Keratinocyte (primary cell): ENCODE data around the gene SPINT1. TPM values are rescaled to one million over a fixed set of nuclear protein-coding genes. Genes with fewer than 3 reads are reported as not detected.
A peak's percentile ranks its signal among the peaks of the same experiment; 100 is the strongest.

Experiments
- DNase-seq: peaks from one replicate; pipeline ENCODE4 v3.0.0-alpha.2; 2011; ENCODE audit warnings: low read depth, missing footprints, low spot score
- FAIRE-seq: peaks from 2 replicates; lab custom pipeline; 2011; peaks lifted over from hg19 to GRCh38; lab: Jason Lieb, UNC
- H2AFZ ChIP-seq: 2 replicates; pipeline ENCODE4 v1.6.0; 2012; ENCODE audit warnings: low read length, control low read depth, inconsistent platforms; ENCODE audit not compliant: control insufficient read depth
- H3K27ac ChIP-seq: 2 replicates; pipeline ENCODE4 v1.5.1; 2011; ENCODE audit warnings: low read length; ENCODE audit not compliant: control insufficient read depth, insufficient read depth
- H3K27me3 ChIP-seq: 3 replicates; pipeline ENCODE4 v1.6.0; 2011; ENCODE audit warnings: low read length; ENCODE audit not compliant: control insufficient read depth, insufficient read depth; ENCODE audit errors: extremely low read depth
- H3K36me3 ChIP-seq, 2 experiments: 2 replicates in 1 of 2; 3 replicates in 1 of 2; pipeline ENCODE4 v1.5.1; 2011; ENCODE audit warnings: low read length in 2 of 2, mild to moderate bottlenecking in 1 of 2; ENCODE audit not compliant: control insufficient read depth in 2 of 2, insufficient read depth in 2 of 2; ENCODE audit errors: extremely low read depth in 1 of 2
- H3K4me1 ChIP-seq: 3 replicates; pipeline ENCODE4 v1.5.1; 2011; ENCODE audit warnings: low read length; ENCODE audit not compliant: control insufficient read depth, insufficient read depth; ENCODE audit errors: extremely low read depth
- H3K4me2 ChIP-seq: 3 replicates; pipeline ENCODE4 v1.6.0; 2011; ENCODE audit warnings: low read depth, low read length; ENCODE audit not compliant: control insufficient read depth, insufficient read depth; ENCODE audit errors: extremely low read depth
- H3K4me3 ChIP-seq, 3 experiments: fragments of 200-600 bp in 1 of 3; sonication (generic) in 1 of 3; 2 replicates in 2 of 3; 3 replicates in 1 of 3; pipeline ENCODE4 v1.5.1; 2011 to 2016; ENCODE audit warnings: low read length in 3 of 3, mild to moderate bottlenecking in 3 of 3, control low read depth in 2 of 3, inconsistent platforms in 1 of 3, low read depth in 1 of 3, mixed read lengths in 1 of 3, mixed run types in 1 of 3, moderate library complexity in 1 of 3; ENCODE audit not compliant: control insufficient read depth in 2 of 3, insufficient read depth in 2 of 3; ENCODE audit errors: extremely low read depth in 1 of 3
- H3K79me2 ChIP-seq: 2 replicates; pipeline ENCODE4 v1.6.0; 2012; ENCODE audit warnings: low read length; ENCODE audit not compliant: control insufficient read depth, insufficient read depth
- H3K9ac ChIP-seq: 3 replicates; pipeline ENCODE4 v1.6.0; 2011; ENCODE audit warnings: low read length; ENCODE audit not compliant: control insufficient read depth, insufficient read depth; ENCODE audit errors: extremely low read depth
- H3K9me1 ChIP-seq: 3 replicates; pipeline ENCODE4 v1.6.0; 2011; ENCODE audit warnings: low read length; ENCODE audit not compliant: control insufficient read depth, insufficient read depth; ENCODE audit errors: extremely low read depth
- H3K9me3 ChIP-seq: 2 replicates; pipeline ENCODE4 v1.5.1; 2012; ENCODE audit warnings: low read depth, low read length; ENCODE audit not compliant: control insufficient read depth
- H4K20me1 ChIP-seq: 3 replicates; pipeline ENCODE4 v1.6.0; 2011; ENCODE audit warnings: low read length; ENCODE audit not compliant: control insufficient read depth, insufficient read depth; ENCODE audit errors: extremely low read depth
- CTCF ChIP-seq, 3 experiments: IDR thresholded peaks in 1 of 3; conservative IDR thresholded peaks in 1 of 3; optimal IDR thresholded peaks in 1 of 3; 2 replicates in 2 of 3; 3 replicates in 1 of 3; pipeline versions ENCODE3 to v1.5.1; 2011; ENCODE audit warnings: low read length in 3 of 3, mild to moderate bottlenecking in 3 of 3, moderate library complexity in 2 of 3, control low read depth in 1 of 3, inconsistent platforms in 1 of 3; ENCODE audit not compliant: insufficient read depth in 2 of 3; ENCODE audit errors: extremely low read depth in 1 of 3
- EZH2 ChIP-seq: IDR thresholded peaks from one replicate; pipeline ENCODE4 v1.6.1; 2012; ENCODE audit warnings: inconsistent platforms, mild to moderate bottlenecking, low read length, moderate library complexity
- dilution Hi-C: fragments of 300-500 bp; cut with MboI; formaldehyde crosslinking; loops from one replicate; pipeline ENCODE4 v1.7.0; 2020; ENCODE audit warnings: low sequenced_read_pairs; ENCODE audit not compliant: extremely low pct_ligation_motif_present
- polyA plus RNA-seq, 5 experiments: library from polyadenylated mRNA; depleted of rRNA in 3 of 5; stranded (reverse) in 3 of 5; stranded (forward) in 1 of 5; unstranded in 1 of 5; fragments of >200 nt; gene quantifications; 1 replicate in 1 of 5; 2 replicates in 3 of 5; 3 replicates in 1 of 5; pipeline versions ENCODE4 v1.2.1 to v1.2.3, GENCODE V29; 2011 to 2012; ENCODE audit warnings: missing spikeins in 2 of 5, low read depth in 1 of 5, low replicate concordance in 1 of 5
- small RNA-seq, 3 experiments: library from RNA; depleted of rRNA; stranded (forward); fragments of <200 nt; gene quantifications; one replicate each; pipeline ENCODE3, GENCODE V24; 2012; ENCODE audit warnings: low read depth in 3 of 3, low replicate concordance in 1 of 3; ENCODE audit not compliant: insufficient read length in 3 of 3

Gene SPINT1
- polyA plus RNA-seq, 1 donor (not counting 4 experiments of a cell fraction or from before 2014, with no cell fraction given) = 40.9 TPM

DNA sequence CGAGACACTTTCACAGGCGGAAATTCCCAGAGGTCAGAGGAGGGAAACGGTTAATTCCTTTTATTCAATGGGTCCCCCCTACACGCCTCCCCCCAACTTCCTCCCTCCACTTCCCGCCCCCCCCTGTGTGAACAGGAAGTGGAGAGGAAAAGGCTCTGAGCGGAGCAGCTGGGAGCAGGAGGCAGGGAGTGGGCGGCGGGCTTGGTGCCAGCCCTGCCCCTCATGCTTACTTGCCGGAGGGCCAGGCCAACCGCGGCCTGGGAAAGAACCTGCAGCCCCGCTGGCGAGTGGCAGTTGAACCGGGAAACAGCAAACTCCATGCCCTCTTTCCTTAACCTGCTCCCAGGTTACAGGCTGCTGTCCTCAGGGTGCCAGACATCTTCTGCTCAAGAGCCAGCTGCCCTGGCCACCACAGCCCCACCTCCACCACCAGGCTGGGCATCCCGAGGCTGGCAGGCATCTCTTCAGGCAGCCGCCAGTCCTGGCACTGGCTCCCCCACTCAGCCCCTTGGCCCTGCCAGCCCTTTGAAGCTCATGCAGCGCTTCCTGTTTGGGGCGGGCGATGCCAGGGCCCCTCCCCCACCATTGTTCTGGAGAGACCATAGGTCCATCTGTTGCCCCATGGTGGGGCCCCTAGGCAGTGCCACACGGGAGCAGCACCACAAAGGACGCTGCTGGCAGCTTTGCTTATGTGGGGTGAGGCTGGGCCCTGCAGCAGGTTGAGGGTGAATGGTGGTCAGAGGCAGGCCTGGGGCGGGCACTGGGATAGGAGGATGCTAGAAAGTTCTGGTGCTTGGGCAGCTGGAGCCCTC, 63.3 kb downstream of the SPINT1 start:
- H3K27me3 ChIP-seq = no peaks in the 10 kb centered on the region
- peak overlapping the region in 1 of 3 experiments; percentile 46 for H3K4me3 ChIP-seq
- peak overlapping the region; percentile 69 for H3K4me2 ChIP-seq
- dilution Hi-C loops = loop anchor here (25.0 kb wide), 1 partner anchor 105 kb away; no protein-coding TSS in a partner anchor
- DNase-seq = no peak
- H2AFZ ChIP-seq = no peak overlapping the region
- H3K4me1 ChIP-seq = peaks cover 28% of the 10 kb centered on the region
- peaks cover 10 to 14% of the 10 kb centered on the region in 2 experiments for H3K36me3 ChIP-seq
- H3K9me1 ChIP-seq = peaks cover 4% of the 10 kb centered on the region
- no peak for FAIRE-seq
- no peak overlapping the region for H3K27ac ChIP-seq
- H3K9ac ChIP-seq = peak overlapping the region; percentile 42
- peaks cover 2% of the 10 kb centered on the region for H3K79me2 ChIP-seq
- H4K20me1 ChIP-seq = no peaks in the 10 kb centered on the region
- no peak for TF ChIP-seq EZH2
- no peak for TF ChIP-seq CTCF (optimal IDR thresholded peaks at IDR 0.05 in 1 of 3, IDR thresholded peaks at IDR 0.05 in 1 of 3, conservative IDR thresholded peaks at IDR 0.05 in 1 of 3; ENCODE audit: extremely low read depth in 1 of 3, insufficient read depth in 2 of 3, low read length in 3 of 3)
- no peaks in the 10 kb centered on the region for H3K9me3 ChIP-seq

Small RNA genes within 50 kb of the gene (small RNA-seq; reads per million reads assigned to genes)
- 0 reads per million in 3 experiments for gene AC025166.1

Other genes with a start within 250 kb of the SPINT1 start
- 1.2 to 6.9 TPM (median 4.7 TPM) in 3 replicates for gene KNL1, start 249.8 kb upstream of the SPINT1 start, polyA plus RNA-seq
- 2.0 to 7.4 TPM (median 6.9 TPM) in 3 replicates for gene RAD51, start 148.9 kb upstream of the SPINT1 start, polyA plus RNA-seq
- gene RMDN3, start 88.8 kb upstream of the SPINT1 start, polyA plus RNA-seq = 22.2 to 23.0 TPM (median 22.2 TPM) in 3 replicates
- gene GCHFR, start 80.0 kb upstream of the SPINT1 start, polyA plus RNA-seq = 1.6 to 3.1 TPM (median 2.7 TPM) in 3 replicates
- gene C15orf62, start 74.1 kb upstream of the SPINT1 start, polyA plus RNA-seq = 0.09 to 0.15 TPM (median 0.14 TPM) in 3 replicates
- gene ZFYVE19, start 37.0 kb upstream of the SPINT1 start, polyA plus RNA-seq = 19.0 to 26.2 TPM (median 24.5 TPM) in 3 replicates
- gene DNAJC17, start 36.6 kb upstream of the SPINT1 start, polyA plus RNA-seq = 27.0 to 55.9 TPM (median 35.3 TPM) in 3 replicates
- gene PPP1R14D, start 15.3 kb upstream of the SPINT1 start, polyA plus RNA-seq = not detected in 3 replicates
- gene RHOV, start 30.2 kb downstream of the SPINT1 start, polyA plus RNA-seq = 1.2 to 12.1 TPM (median 7.1 TPM) in 3 replicates
- 11.6 to 21.1 TPM (median 18.2 TPM) in 3 replicates for gene VPS18, start 50.4 kb downstream of the SPINT1 start, polyA plus RNA-seq
- gene DLL4, start 85.3 kb downstream of the SPINT1 start, polyA plus RNA-seq = not detected in 3 replicates
- gene CHAC1, start 109.4 kb downstream of the SPINT1 start, polyA plus RNA-seq = 6.4 to 7.2 TPM (median 6.9 TPM) in 3 replicates